Neural progenitor cell (in vitro differentiated cells): ENCODE data around the gene NCKAP5. TPM values are rescaled to one million over a fixed set of nuclear protein-coding genes. Genes with fewer than 3 reads are reported as not detected.

Experiments
- DNase-seq: peaks from one replicate; pipeline ENCODE4 v3.0.0-alpha.2; 2016; ENCODE audit warnings: low spot score
- H2AFZ ChIP-seq: fragments of 200-600 bp; sonication (generic); replicated peaks from 2 replicates; pipeline ENCODE4 v1.6.1; 2016; ENCODE audit warnings: antibody characterized with exemption
- H3F3A ChIP-seq: fragments of 200-600 bp; sonication (generic); 2 replicates; pipeline ENCODE4 v1.6.1; 2016; ENCODE audit warnings: antibody characterized with exemption, low read depth
- H3K27ac ChIP-seq: fragments of 200-600 bp; sonication (generic); 2 replicates; pipeline ENCODE4 v1.5.1; 2016; ENCODE audit warnings: mild to moderate bottlenecking
- H3K27me3 ChIP-seq: fragments of 200-600 bp; sonication (generic); 2 replicates; pipeline ENCODE4 v1.6.1; 2016; ENCODE audit warnings: mild to moderate bottlenecking, moderate library complexity
- H3K36me3 ChIP-seq: fragments of 200-600 bp; sonication (generic); 2 replicates; pipeline ENCODE4 v1.5.1; 2016
- H3K4me1 ChIP-seq: fragments of 200-600 bp; sonication (generic); 2 replicates; pipeline ENCODE4 v1.6.1; 2016; ENCODE audit warnings: mixed run types
- H3K4me2 ChIP-seq: fragments of 200-600 bp; sonication (generic); 2 replicates; pipeline ENCODE4 v1.6.1; 2016
- H3K4me3 ChIP-seq: fragments of 200-600 bp; sonication (generic); 2 replicates; pipeline ENCODE4 v1.5.1; 2016
- H3K79me2 ChIP-seq: fragments of 200-600 bp; sonication (generic); 2 replicates; pipeline ENCODE4 v1.6.1; 2016; ENCODE audit warnings: low read depth
- H3K9ac ChIP-seq: fragments of 200-600 bp; sonication (generic); 2 replicates; pipeline ENCODE4 v1.6.1; 2016
- H3K9me3 ChIP-seq: fragments of 200-600 bp; sonication (generic); 2 replicates; pipeline ENCODE4 v1.5.1; 2016; ENCODE audit warnings: low read depth
- H4K20me1 ChIP-seq: fragments of 200-600 bp; sonication (generic); 2 replicates; pipeline ENCODE4 v1.6.1; 2016; ENCODE audit warnings: low read depth
- H3K27ac Mint-ChIP-seq: 3 replicates; pipeline ENCODE4 v1.8.0; 2021; ENCODE audit warnings: mixed read lengths
- H3K27me3 Mint-ChIP-seq: 2 replicates; pipeline ENCODE4 v1.8.0; 2022; ENCODE audit warnings: low read depth, mild to moderate bottlenecking, inconsistent platforms, moderate library complexity, mixed read lengths; ENCODE audit not compliant: insufficient read depth
- H3K36me3 Mint-ChIP-seq: 3 replicates; pipeline ENCODE4 v1.8.0; 2021; ENCODE audit warnings: mixed read lengths
- H3K4me1 Mint-ChIP-seq: 3 replicates; pipeline ENCODE4 v1.8.0; 2021; ENCODE audit warnings: mixed read lengths
- H3K4me3 Mint-ChIP-seq: 3 replicates; pipeline ENCODE4 v1.8.0; 2021; ENCODE audit warnings: mild to moderate bottlenecking, moderate library complexity, mixed read lengths
- H3K9me3 Mint-ChIP-seq: 3 replicates; pipeline ENCODE4 v1.8.0; 2020; ENCODE audit warnings: mixed read lengths
- EZH2 ChIP-seq: fragments of 200-600 bp; sonication (generic); IDR thresholded peaks from 2 replicates; pipeline ENCODE4 v1.6.1; 2017; ENCODE audit warnings: antibody characterized with exemption, mild to moderate bottlenecking, moderate library complexity
- EZH2phosphoT487 ChIP-seq: fragments of 200-600 bp; sonication (generic); IDR thresholded peaks from 2 replicates; pipeline ENCODE4 v1.6.1; 2017; ENCODE audit warnings: antibody characterized with exemption
- total RNA-seq: library from RNA; depleted of rRNA; stranded (reverse); fragments of >200 nt; gene quantifications from 2 replicates; pipeline ENCODE4 v1.2.3, GENCODE V29; 2015; ENCODE audit warnings: low replicate concordance
- TF ChIP-seq, protein P1 (sequence below): fragments of 200-600 bp; sonication (generic); IDR thresholded peaks from 2 replicates; pipeline ENCODE4 v1.5.1; 2017; ENCODE audit warnings: antibody characterized with exemption, mild to moderate bottlenecking

The NCKAP5 gene
- total RNA-seq, 1 donor from 2014 or later, result 0.47 TPM

- H3K36me3 ChIP-seq, result no peaks in the 10 kb centered on the region
- TF ChIP-seq EZH2 (no peak), EZH2phosphoT487 (no peak)
- TF ChIP-seq, protein P1, sequence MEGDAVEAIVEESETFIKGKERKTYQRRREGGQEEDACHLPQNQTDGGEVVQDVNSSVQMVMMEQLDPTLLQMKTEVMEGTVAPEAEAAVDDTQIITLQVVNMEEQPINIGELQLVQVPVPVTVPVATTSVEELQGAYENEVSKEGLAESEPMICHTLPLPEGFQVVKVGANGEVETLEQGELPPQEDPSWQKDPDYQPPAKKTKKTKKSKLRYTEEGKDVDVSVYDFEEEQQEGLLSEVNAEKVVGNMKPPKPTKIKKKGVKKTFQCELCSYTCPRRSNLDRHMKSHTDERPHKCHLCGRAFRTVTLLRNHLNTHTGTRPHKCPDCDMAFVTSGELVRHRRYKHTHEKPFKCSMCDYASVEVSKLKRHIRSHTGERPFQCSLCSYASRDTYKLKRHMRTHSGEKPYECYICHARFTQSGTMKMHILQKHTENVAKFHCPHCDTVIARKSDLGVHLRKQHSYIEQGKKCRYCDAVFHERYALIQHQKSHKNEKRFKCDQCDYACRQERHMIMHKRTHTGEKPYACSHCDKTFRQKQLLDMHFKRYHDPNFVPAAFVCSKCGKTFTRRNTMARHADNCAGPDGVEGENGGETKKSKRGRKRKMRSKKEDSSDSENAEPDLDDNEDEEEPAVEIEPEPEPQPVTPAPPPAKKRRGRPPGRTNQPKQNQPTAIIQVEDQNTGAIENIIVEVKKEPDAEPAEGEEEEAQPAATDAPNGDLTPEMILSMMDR, result no peak
- H3K9ac ChIP-seq, result no peak overlapping the region
- H3K79me2 ChIP-seq, result no peaks in the 10 kb centered on the region
- H3K9me3 ChIP-seq, result no peaks in the 10 kb centered on the region
- H2AFZ ChIP-seq, result no peak overlapping the region
- no peak for DNase-seq
- peak overlapping the region; percentile 19 for H3K4me3 Mint-ChIP-seq
- H3F3A ChIP-seq, result no peaks in the 10 kb centered on the region
- H3K36me3 Mint-ChIP-seq, result peaks cover 4% of the 10 kb centered on the region
- H3K9me3 Mint-ChIP-seq, result no peaks in the 10 kb centered on the region
- peaks cover 7% of the 10 kb centered on the region for H3K27me3 Mint-ChIP-seq
- peak overlapping the region; percentile 12 for H3K27ac Mint-ChIP-seq
- peaks cover 5% of the 10 kb centered on the region for H3K27me3 ChIP-seq
- no peak overlapping the region for H3K27ac ChIP-seq
- H3K4me1 Mint-ChIP-seq, result peaks cover 71% of the 10 kb centered on the region
- H3K4me2 ChIP-seq, result no peak overlapping the region
- H4K20me1 ChIP-seq, result no peaks in the 10 kb centered on the region
- H3K4me3 ChIP-seq, result no peak overlapping the region
- H3K4me1 ChIP-seq, result peaks cover 39% of the 10 kb centered on the region
These were observed 1.1 kb upstream of the NCKAP5 start for GRCh38 chr2:133569286-133569830.

DNA sequence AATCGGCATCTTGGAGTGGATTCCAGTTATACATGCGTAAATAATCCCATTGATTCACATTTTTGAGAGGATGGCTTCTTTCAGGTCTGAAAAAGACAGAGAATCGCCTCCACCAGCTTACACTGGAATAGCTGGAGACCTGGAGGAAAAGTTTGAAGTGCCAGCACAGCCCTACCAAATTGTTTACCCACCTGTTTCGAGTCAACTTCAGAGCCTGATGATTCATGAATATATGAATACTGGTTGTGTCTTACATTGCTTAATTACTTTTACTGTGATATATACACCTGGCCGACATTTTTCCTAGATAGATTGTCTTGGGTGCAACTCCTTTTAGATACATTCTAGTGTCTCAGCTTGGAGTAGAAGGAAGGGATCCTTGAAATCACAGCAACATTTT, 335 bp upstream of the NCKAP5 start:
- peaks cover 63% of the 10 kb centered on the region for H3K4me1 Mint-ChIP-seq

GRCh38 chr2:133562558-133562957, 5.7 kb downstream of the NCKAP5 start:
- TF ChIP-seq EZH2phosphoT487 (no peak), EZH2 (no peak)
- TF ChIP-seq, protein P1, result no peak
- H3K4me1 Mint-ChIP-seq, result peaks cover 44% of the 10 kb centered on the region
- H3K4me3 ChIP-seq, result no peak overlapping the region

More for the DNA sequence above, 335 bp upstream of the NCKAP5 start:
- Mint-ChIP-seq H3K4me3 (peak overlapping the region; percentile 88), H3K9me3 (no peaks in the 10 kb centered on the region), H3K27me3 (peaks cover 7% of the 10 kb centered on the region), H3K36me3 (peaks cover 8% of the 10 kb centered on the region), H3K27ac (peak overlapping the region; percentile 12)
- Histone ChIP-seq H3K36me3 (no peaks in the 10 kb centered on the region), H2AFZ (peak overlapping the region; percentile 54), H3K79me2 (no peaks in the 10 kb centered on the region), H3K9me3 (no peaks in the 10 kb centered on the region), H3K27me3 (peaks cover 5% of the 10 kb centered on the region), H3K27ac (no peak overlapping the region), H3K9ac (no peak overlapping the region), H3K4me1 (peaks cover 39% of the 10 kb centered on the region), H4K20me1 (no peaks in the 10 kb centered on the region), H3K4me2 (peak overlapping the region; percentile 74), H3F3A (no peaks in the 10 kb centered on the region), H3K4me3 (peak overlapping the region; percentile 18)
- TF ChIP-seq EZH2 (no peak), EZH2phosphoT487 (no peak)
- TF ChIP-seq, protein P1, result no peak
- DNase-seq, result no peak

More at GRCh38 chr2:133562558-133562957, 5.7 kb downstream of the NCKAP5 start:
- H3K4me1 ChIP-seq, result peaks cover 8% of the 10 kb centered on the region
- H2AFZ ChIP-seq, result no peak overlapping the region
- Mint-ChIP-seq H3K27ac (no peak overlapping the region), H3K36me3 (peaks cover 13% of the 10 kb centered on the region), H3K27me3 (peaks cover 2% of the 10 kb centered on the region), H3K9me3 (peaks cover 2% of the 10 kb centered on the region), H3K4me3 (no peak overlapping the region)
- no peaks in the 10 kb centered on the region for H3K27me3 ChIP-seq
- H3K4me2 ChIP-seq, result no peak overlapping the region
- no peak overlapping the region for H3K27ac ChIP-seq
- H3K9ac ChIP-seq, result no peak overlapping the region
- no peaks in the 10 kb centered on the region for H4K20me1 ChIP-seq
- H3K79me2 ChIP-seq, result no peaks in the 10 kb centered on the region
- DNase-seq, result no peak
- no peaks in the 10 kb centered on the region for H3K36me3 ChIP-seq
- no peaks in the 10 kb centered on the region for H3F3A ChIP-seq
- H3K9me3 ChIP-seq, result no peaks in the 10 kb centered on the region
